Activated gamma-delta T cell treated with Interleukin-2 at 50 U/mL for 16 hours (primary cell): ENCODE results near the gene PDE3A.

Experiments used
- DNase-seq: peaks from one replicate; pipeline ENCODE4 v3.0.0-alpha.2; 2020

Gene PDE3A

DNA sequence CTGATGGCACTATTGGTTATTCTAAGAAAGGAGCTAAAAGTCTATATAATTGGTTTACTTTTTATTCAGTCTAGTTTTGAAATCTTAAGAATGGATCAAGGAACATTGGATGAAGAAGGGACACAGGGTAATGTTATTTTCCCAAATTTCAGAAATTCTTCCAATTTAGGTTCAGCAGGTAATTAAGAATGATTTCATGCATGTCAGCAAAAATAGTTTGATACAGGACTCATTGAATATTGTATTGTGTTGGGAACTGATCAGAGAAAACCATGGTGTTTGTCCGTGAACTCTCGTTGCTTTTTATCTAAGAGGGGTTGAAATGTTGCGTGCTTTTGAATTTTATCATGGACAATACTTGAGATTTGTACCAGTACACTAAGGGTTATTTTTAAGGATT, 58.6 kb downstream of the PDE3A start:
- no peak for DNase-seq

DNA sequence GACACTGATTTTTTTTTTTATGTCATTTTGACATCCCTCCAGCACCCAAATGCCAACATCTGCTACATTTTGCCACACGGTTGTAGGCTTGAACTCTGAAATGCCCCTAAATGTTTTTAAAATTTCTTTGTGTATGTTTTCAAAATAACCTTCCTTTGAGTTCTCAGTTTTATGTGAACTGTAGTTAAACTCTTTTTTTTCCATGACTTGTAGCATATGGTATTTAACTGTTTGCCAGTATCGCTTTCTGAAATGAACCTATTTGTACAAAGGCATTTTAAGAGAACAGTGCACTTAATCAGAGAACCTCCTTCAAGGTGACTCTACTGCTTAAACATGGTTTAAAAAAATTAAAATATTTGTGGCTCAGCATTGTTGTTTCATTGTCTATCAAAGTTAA, 61.5 kb downstream of the PDE3A start:
- DNase-seq: no peak

DNA sequence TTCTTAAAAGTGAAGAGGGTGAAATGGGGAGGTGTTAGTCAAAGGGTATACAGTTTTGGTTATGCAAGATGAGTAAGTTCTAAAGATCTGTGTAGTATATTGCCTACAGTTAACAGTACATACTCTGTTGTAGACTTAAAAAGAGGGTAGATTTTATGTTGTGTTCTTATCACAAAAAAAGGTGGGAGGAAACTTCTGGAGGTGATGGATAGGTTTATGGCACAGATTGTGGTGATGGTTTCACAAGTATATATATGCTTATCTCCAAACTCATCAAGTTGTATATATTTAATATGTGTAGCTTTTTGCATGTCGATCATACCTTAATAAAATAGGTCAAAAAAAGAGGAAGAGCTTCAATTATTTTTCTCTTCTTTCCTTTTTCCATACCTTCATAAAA, 64.0 kb downstream of the PDE3A start:
- DNase-seq: no peak

DNA sequence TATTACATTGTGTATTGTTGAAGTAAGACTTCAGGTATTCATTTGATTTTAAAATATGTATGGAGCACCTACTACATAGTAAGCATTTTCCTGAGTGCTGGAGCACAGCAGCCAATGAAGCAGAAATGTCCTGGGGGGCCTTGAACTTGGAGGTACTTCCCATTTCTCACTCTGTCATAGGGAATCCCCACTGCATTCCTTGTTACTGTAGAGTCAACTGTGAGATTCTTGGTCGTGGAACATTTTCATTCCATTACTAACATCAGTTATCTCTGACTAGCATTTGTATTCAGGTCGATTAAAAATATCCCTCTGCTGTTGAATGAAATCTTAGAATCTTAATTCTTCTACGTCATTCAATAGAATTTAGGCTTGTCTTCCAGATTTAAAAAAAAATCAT, 66.7 kb downstream of the PDE3A start:
- DNase-seq: no peak

DNA sequence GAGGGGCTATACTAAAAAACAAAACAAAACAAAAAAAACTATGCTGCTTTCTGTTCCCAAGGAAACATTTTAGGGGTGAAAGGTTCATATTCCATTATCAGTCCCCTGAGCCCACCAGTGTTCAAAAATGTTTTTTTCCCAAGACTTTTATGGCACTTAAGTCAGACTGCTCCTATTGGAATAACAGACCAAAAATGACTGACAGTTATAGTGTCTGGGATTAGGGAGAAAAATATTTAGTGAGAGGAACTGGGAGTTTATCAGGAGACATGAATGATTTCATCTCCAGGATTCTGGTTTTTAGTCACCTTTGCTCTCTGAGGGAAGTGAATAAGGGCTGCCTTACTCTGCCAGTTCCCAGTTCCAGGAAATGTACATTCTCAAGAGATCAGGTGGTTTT, 68.0 kb downstream of the PDE3A start:
- no peak for DNase-seq

DNA sequence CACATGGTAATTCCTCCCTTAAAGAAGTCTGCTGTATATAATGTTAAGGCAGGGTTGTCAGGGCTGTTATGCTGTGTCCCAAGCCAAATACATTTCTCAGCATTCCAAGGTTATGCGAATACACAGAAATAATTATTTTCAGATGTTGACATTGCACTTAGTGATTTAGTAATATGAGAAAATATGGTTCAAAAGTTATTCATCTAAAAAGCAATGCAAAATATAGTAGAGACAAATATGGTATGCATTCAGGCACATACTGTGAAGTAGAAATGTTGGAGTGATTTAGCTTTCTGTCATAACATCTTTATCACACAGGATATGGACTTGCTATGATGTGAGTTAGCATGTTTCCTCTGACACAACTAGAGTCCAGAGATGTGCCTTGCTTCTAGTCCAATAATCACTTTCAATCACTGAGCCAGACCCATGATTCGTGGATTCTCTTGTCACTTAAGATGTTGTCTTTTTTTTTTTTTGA, 70.0 kb downstream of the PDE3A start:
- DNase-seq: no peak

DNA sequence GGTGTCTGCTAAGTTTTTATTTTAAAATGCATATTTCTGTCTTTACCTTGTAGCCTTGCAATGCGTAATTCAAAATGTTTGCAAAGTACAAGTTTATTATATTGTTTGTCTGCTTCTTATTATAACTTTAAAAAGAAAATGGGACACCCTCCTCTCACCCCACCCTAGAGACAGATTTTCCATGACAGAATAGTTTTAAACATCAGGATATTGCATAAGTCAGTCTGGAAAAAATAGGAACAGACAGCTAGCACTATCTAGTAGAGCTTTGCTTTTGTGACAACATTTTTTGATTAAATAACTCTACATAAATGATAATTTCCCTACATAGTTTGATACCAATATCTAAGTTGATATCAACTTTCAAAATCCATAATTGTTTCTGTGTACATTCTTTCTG, 71.3 kb downstream of the PDE3A start:
- DNase-seq: no peak

DNA sequence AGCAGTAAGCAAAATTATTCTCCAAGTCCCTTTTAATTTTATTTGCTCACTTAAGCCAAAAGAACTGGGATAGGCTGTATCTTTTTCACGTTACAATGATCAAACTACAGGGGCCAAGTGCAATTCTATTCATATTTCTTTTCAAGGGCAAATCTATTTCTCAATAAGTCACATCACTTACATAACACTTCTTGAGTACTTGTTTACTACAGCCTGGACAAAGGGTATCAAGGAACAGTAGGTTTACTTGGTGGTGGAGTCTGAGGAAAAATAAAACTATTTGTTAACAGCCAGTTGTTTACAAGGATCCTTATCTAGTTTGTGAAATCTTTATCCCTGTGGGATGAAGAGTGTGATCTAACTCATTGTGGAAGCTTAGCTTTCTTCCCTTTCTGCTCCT, 72.1 kb downstream of the PDE3A start:
- DNase-seq: no peak

DNA sequence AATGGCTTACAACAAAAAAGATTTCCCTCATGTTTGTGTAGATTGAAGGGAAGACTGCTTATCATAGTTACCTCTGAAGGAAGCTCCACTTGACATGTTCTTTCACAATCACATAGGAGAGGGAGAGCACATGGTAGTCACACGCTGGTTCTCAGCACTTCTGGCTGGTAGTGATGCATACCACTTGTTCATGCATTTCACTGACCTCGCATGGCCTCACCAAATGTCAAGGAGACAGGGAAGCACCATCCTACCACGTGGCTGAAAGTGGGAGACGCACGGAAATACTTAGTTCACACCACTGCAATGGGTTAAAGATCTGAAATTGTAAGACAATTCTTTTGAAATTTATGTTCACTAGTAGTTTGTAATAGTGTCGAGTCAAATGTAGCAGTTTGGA, 74.0 kb downstream of the PDE3A start:
- DNase-seq: no peak

DNA sequence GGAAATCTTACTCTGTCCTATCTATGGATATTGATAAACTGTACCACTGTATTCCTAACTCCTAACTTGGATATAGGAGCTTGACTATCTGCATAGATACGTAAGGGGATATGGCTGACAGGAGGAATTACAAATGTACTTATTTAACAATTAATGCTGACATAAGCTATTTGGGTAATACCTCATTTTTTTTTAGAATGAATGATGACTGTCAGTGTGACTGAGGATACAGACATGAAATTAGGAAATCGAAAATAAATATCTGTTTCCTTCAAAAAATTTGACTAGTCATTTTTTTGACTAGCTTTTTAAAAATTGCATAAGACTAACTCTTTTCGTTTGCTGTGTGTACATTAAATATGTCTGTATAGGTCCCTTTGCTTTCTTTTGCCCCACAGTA, 74.9 kb downstream of the PDE3A start:
- no peak for DNase-seq

DNA sequence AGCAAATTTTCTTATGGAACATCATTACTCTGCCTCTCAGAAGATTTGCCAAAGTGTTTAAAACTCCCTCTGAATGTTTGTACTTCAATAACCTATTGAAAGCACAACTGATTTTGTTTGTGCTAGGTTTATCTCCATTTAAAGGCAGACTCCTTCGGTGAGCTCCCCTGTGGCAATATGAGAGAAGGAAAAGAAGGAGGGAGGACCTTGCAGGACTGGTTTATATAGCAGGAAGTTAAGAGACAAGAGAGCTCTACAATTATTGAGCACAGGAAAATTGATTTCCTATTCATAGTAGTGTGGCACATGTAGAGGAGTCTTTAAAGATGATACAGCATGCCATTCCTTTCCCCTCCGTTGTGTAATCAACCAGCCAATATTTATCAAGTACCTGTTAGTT, 75.5 kb downstream of the PDE3A start:
- no peak for DNase-seq

DNA sequence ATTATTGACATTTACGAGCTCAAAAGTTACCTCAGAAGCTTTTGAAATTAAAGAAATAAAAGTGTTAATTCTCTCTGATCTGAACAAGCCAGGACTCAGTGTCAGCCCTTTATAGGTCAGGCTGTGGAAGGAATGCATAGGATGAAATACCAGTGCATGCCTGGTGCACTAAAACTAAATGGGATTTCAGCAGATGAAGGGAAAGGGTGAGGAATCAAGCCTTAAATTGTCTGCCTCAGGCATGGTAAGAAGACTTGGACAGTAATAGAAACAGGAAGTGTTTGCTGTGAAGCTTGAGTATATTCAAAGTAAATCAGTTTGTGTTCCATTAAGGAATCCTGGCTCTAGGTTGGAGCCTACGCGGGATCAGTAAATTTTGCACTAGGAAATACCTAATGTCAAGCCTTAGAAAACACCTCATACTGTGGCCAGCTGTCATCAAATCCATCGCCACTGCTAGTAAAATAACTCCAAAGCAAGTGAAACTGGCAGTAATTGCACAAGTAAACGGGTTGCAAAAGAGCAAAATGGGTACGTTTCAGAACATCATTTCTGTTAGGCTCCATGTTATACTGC, 76.3 kb downstream of the PDE3A start:
- DNase-seq: no peak

DNA sequence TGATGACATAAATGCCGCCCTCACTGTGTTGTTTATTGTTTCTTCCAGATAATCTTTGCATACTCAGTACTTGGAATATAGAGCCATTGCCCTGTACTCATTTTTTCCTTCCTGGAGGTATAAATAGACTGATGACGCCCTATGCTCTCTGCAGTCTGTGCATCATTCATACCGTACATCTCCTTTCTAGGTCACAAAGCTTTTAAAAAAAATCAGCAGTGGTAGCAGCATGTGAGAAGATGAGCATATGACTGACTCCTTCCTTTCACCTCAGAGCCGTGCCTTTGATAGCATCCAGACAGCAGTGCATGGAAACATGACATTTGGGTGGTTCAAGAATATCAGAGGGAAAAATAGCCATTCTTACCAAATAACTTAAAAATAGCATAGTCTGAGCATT, 77.3 kb downstream of the PDE3A start:
- no peak for DNase-seq

DNA sequence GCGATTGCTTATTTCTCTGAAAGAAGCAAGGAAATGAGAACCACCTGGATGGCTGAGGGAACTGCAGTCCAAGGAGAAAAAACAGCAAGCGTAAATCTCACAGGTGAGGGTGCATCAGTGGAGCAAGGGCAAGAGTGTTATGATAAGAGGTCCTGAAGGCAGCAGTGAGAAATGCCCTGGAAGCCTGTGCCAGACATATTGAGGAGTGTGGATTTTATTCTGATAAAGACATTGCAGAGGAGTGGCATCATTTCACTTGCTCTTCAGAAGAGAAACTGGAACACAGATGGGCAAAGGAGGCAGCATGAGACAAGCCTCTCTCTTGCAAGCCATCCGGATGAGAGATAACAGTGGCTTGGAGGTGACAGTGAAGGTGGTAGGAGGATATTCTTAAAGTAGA, 78.5 kb downstream of the PDE3A start:
- DNase-seq: no peak

DNA sequence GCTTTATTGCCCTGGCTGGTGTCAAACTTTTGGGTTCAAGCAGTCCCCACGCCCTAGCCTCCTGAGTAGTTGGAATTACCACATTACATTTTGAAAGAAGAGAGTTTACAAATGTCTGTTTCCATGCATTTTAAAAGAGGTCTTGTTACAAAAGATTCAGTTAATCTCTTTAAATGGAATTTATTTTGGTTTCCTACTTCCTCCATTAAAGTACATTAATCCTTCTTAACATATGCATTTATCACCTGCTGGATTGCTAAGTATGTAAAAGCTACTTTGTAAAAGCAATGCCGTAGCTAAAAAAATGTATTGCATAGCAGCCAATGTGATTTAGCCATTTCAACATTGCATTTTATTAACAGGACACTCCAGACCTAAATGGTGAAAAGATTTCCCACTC, 80.4 kb downstream of the PDE3A start:
- DNase-seq: no peak

DNA sequence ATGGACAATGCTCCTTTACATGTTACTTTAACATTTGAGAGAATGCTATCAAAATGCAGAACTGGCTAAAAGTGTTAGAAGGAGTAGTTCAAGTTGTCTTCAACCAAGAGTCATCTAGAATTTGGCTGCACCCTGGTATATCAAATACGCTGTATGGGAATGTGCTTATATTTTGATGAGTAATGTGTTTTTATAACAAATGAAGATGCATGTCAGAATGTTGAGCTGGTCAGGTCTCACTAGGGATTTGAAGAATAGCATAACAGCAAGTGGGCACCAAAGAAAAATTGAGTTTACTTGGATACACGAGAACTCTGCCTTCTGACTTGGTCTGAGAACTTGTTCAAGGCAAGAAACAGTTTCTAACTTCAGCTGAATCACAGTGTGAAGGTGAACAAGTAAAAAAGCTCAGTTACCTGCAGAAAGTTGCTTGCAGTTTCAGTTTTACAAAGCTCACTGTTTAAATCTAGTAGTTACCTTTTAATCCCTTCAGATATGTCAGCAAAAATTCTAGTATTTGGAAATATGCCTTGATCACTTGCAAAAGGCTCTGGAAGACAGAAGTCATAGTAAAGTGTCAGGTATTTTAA, 82.3 kb downstream of the PDE3A start:
- no peak for DNase-seq

DNA sequence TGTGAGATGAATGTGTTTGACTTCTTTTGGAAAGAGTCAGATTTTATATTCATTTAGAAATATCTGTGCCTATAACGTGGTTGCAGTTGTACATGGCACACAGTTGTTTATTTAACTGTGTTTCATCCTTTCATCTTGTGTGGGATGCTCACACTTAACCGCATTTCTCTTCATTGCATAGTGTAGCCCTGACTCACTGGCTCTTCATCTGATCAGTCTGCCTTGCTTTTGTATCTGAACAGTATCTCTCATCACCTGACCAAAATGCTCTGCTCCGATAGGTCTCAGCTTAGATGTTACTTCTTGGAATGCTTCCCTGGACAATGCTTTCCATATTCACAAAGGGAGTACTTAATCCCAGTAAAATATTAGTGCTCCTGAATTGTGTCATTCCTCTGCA, 83.4 kb downstream of the PDE3A start:
- no peak for DNase-seq

DNA sequence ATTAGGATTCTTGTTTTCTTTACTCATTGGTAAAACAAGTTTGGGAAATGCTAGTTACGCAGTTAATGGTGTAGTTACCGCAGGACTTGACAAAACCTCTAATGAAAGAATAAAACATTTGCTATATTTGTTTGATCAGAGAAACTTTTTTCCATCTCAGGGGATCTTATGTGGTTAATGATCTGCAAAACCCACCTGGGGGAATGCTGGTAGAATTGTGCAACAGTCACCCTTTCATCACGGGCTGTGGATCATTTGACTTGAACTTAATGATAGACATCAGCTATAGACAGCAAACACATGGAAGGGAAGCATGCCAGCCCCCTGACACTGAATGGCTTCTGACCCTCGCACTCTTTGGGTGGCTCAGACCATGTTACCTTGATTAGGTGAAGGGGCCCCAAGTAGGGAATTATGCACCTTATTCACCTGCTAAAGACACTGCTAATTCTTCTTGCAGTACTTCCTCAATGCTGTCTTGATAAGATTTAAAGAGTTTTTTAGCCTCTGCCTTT, 84.2 kb downstream of the PDE3A start:
- DNase-seq: no peak

DNA sequence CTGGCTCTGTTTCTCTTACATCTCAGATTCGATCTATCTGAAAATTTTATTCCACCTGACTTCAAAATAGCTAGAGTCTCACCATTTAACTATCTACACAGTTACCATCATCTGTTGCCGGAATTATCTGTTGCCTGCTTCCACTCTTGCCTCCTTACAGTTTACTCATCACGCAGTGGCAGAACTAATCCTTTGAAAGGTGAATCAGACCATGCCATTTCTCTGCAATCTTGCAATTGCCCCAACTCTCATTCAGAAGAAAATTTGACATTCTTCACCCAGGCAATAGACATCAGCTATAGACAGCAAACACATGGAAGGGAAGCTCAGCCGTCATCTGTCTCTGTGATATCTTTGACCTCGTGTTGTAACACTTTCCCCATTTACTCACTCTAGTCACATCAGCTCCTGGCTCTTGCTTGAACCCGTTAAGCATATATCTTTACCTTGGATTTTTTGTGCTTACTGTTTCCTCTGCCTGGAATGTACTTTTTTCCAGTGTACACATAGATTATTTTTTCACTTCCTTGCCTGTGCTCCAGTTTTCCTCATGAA, 85.5 kb downstream of the PDE3A start:
- no peak for DNase-seq

DNA sequence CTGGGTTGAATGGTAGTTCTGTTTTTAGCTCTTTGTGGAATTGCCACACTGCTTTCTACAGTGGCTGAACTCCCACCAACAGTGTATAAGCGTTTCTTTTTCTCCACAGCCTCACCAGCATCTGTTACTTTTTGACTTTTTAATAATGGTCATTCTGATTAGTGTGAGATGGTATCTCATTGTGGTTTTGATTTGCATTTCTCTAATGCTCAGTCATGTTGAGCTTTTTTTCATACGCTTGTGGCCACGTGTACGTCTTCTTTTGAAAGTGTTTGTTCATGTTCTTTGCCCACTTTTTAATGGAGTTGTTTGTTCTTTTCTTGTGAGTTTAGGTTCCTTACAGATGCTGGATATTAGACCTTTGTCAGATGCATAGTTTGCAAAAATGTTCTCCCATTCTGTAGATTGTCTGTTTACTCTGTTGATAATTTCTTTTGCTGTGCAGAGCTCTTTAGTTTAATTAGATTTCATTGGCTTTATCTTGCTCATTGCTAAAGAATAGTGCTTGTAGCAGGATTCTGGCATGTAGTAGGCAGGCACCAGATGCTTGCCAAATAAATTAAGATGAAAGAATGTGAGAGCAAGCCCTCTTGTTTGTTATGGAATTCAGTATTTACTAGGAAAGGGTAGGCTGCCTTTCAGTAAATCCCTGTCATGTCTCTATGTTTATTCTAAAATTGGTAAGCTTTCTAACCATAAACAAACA, 86.8 kb downstream of the PDE3A start:
- no peak for DNase-seq

DNA sequence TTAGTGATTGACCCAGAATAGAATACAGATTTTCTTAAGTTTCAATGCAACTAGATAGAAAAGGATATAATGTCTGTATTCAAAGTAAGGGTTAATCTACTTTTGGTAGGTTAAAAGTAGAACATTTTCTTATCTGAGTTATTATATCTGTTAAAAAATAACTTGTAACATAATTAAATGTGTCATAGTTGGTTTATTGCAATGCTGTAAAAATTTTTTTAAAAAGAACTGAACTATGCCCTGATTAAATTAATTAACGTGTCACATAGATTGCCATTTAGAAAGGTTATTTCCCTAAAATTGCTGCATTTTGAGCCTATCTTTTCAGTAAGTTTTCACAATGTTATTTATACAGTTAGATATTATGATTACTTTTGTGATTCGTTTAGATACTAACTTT, 89.2 kb downstream of the PDE3A start:
- no peak for DNase-seq

DNA sequence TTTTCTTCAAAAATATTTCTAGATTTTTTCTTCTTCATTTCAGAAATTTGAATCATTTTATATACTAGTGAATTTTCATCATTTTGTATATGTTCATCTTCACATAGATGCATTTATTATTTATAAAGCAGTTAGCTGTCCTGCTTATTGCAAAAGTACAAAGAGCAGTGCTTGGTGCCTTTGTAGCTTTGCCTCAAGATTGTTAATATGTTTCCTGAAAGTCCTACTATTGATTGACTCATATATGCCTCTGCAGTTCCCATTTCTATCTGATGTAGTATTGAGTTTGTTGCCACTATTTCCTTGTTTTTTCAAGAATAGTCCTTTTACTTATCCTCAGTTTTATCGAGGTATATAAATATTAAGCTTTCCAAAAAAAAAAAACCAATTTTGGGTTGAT, 89.7 kb downstream of the PDE3A start:
- DNase-seq: no peak

DNA sequence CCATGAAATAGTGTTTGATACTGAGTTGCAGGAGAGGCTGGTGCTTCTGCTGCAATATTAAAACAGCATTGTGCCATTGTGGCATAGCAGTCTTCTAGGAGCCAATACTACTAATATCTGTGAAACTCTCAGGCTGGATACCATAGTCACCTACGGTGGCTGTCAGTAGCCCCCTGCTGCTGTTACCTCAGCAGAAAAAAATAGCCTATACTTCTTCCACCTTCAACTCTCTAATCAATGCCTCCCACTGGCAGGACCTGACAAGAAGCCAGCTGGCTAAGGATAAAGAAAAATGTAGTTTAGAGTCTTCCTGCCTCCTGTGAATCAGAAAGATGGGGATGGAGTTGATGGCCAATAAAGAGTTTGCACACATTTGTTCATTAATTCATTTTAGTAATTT, 91.6 kb downstream of the PDE3A start:
- DNase-seq: no peak

DNA sequence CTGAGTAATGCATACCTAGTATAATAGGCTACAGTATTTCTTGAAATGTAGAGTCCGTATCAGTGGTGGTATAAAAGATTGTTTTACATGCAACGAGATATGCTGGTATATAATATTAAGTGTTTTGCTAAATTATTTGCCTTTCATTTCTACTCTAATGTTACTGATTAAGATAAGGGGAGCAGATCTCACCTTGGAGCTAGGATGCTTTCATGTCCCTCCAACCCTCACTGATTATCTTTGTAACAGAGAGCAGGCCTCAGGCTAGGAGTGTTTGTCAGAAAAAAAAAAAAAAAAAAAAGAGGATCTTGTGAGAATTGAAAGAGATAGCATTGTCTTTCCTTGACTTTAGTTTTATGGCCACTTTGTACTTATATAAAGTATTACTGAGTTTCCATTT, 92.6 kb downstream of the PDE3A start:
- no peak for DNase-seq
